K562 (cell line): ENCODE measurements around the gene ZNF219. TPM values are rescaled to one million over a fixed set of nuclear protein-coding genes. Genes with fewer than 3 reads are reported as not detected.

ENCODE experiments used
- BHLHE40 ChIP-seq: IDR thresholded peaks from 2 replicates; pipeline ENCODE4 v1.6.1; 2011; ENCODE audit warnings: low read length, improper control_type of control experiment
- BRD9 ChIP-seq: fragments of 450-650 bp; IDR thresholded peaks from 2 replicates; pipeline ENCODE4 v1.6.1; 2018; ENCODE audit warnings: low read depth; ENCODE audit not compliant: partially characterized antibody
- CBFA2T2 ChIP-seq: fragments of 450-650 bp; conservative IDR thresholded peaks from 2 replicates; pipeline ENCODE4 v1.6.1; 2017; ENCODE audit warnings: mild to moderate bottlenecking
- CBFA2T3 ChIP-seq: fragments of 450-650 bp; IDR thresholded peaks from 2 replicates; pipeline ENCODE4 v1.6.1; 2017
- CHD1 ChIP-seq: fragments of 200-600 bp; sonication (generic); IDR thresholded peaks from one replicate; pipeline ENCODE4 v1.6.1; 2012; ENCODE audit warnings: mild to moderate bottlenecking, moderate library complexity, low read length, inconsistent platforms
- GABPA ChIP-seq: fragments of 200-800 bp; sonication (Bioruptor generic); conservative IDR thresholded peaks from 2 replicates; pipeline ENCODE4 v1.6.1; 2016; ENCODE audit warnings: low read depth, missing genetic modification characterization, missing compliant biosample characterization
- HCFC1 ChIP-seq: IDR thresholded peaks from 2 replicates; pipeline ENCODE4 v1.6.1; 2012; ENCODE audit warnings: low read depth, low read length, improper control_type of control experiment
- HDAC2 ChIP-seq: fragments of 450-650 bp; IDR thresholded peaks from 2 replicates; pipeline ENCODE4 v1.6.1; 2016; ENCODE audit warnings: mild to moderate bottlenecking
- HNRNPK ChIP-seq: fragments of 200-400 bp; formaldehyde crosslinking; IDR thresholded peaks from one replicate; pipeline ENCODE4 v1.6.1; 2018; ENCODE audit warnings: mild to moderate bottlenecking, low read depth, low read length; ENCODE audit not compliant: poor library complexity, severe bottlenecking
- ILF3 ChIP-seq: fragments of 450-650 bp; IDR thresholded peaks from 2 replicates; pipeline ENCODE4 v1.6.1; 2018; ENCODE audit warnings: antibody characterized with exemption, mild to moderate bottlenecking, moderate library complexity, borderline replicate concordance
- JUNB ChIP-seq: fragments of 450-650 bp; formaldehyde crosslinking; conservative IDR thresholded peaks from 2 replicates; pipeline ENCODE4 v1.4.0; 2020; ENCODE audit warnings: mild to moderate bottlenecking
- KLF1 ChIP-seq: fragments of 450-650 bp; IDR thresholded peaks from 2 replicates; pipeline ENCODE4 v1.6.1; 2016; ENCODE audit warnings: missing genetic modification characterization, missing compliant biosample characterization
- KLF10 ChIP-seq: fragments of 250-450 bp; sonication (Bioruptor Pico); IDR thresholded peaks from 2 replicates; pipeline ENCODE4 v1.6.1; 2021; ENCODE audit warnings: matching md5 sums
- LARP7 ChIP-seq: fragments of 450-650 bp; IDR thresholded peaks from 2 replicates; pipeline ENCODE4 v1.6.1; 2016
- NFATC3 ChIP-seq: fragments of 450-650 bp; IDR thresholded peaks from 2 replicates; pipeline ENCODE4 v1.6.1; 2017; ENCODE audit warnings: mild to moderate bottlenecking
- RBFOX2 ChIP-seq: fragments of 200-400 bp; formaldehyde crosslinking; IDR thresholded peaks from 2 replicates; pipeline ENCODE4 v1.6.1; 2017; ENCODE audit warnings: low read depth, mild to moderate bottlenecking, low read length, moderate library complexity
- RBM14 ChIP-seq: fragments of 200-400 bp; formaldehyde crosslinking; IDR thresholded peaks from 2 replicates; pipeline ENCODE4 v1.6.1; 2018; ENCODE audit warnings: low read depth, mild to moderate bottlenecking, low read length, moderate library complexity, borderline replicate concordance; ENCODE audit not compliant: insufficient read depth
- TEAD2 ChIP-seq: fragments of 450-650 bp; IDR thresholded peaks from 2 replicates; pipeline ENCODE4 v1.6.1; 2016; ENCODE audit warnings: missing genetic modification characterization, control low read depth, missing compliant biosample characterization
- ZFP1 ChIP-seq: fragments of 450-650 bp; formaldehyde crosslinking; IDR thresholded peaks from 2 replicates; pipeline ENCODE4 v1.4.0; 2020; ENCODE audit warnings: mild to moderate bottlenecking, mixed read lengths
- ZFP30 ChIP-seq: fragments of 250-450 bp; sonication (Bioruptor Pico); IDR thresholded peaks from 2 replicates; pipeline ENCODE4 v1.8.0; 2022; ENCODE audit warnings: moderate library complexity, mild to moderate bottlenecking, inconsistent platforms, borderline replicate concordance
- ZNF146 ChIP-seq: IDR thresholded peaks from one replicate; pipeline ENCODE4 v1.6.1; 2018; ENCODE audit warnings: missing compliant biosample characterization; ENCODE audit not compliant: unreplicated experiment
- ZNF583 ChIP-seq: fragments of 250-450 bp; sonication (Bioruptor Pico); IDR thresholded peaks from 2 replicates; pipeline ENCODE4 v1.4.0; 2020
- polyA plus RNA-seq, 8 experiments: library from polyadenylated mRNA; depleted of rRNA in 4 of 8; stranded (reverse) in 5 of 8; unstranded in 3 of 8; fragments of >200 nt; fragmentation: Nextera tagmentation in 2 of 8; fragmentation: Illumina TruSeq in 1 of 8; extraction: Ambion mirVana in 2 of 8; extraction: Trizol in 1 of 8; gene quantifications; 2 replicates each; pipeline versions ENCODE4 v1.2.1 to v1.2.3, GENCODE V29; 2011 to 2014; ENCODE audit warnings: inconsistent platforms in 1 of 8, missing spikeins in 1 of 8
- total RNA-seq, 7 experiments: library from RNA; depleted of rRNA in 6 of 7; stranded (reverse); fragments of >200 nt in 6 of 7; fragmentation: Illumina TruSeq in 2 of 7; extraction: Trizol in 2 of 7; gene quantifications; 2 replicates each; pipeline versions ENCODE4 v1.2.1 to v1.2.3, GENCODE V29; 2011 to 2021; ENCODE audit warnings: low replicate concordance in 1 of 7
- TF ChIP-seq, protein P1 (sequence below): fragments of 450-650 bp; IDR thresholded peaks from 2 replicates; pipeline ENCODE4 v1.6.1; 2016; ENCODE audit warnings: antibody characterized with exemption
- TF ChIP-seq, protein P2 (sequence below), 2 experiments: fragments of 200-800 bp in 1 of 2; sonication (Bioruptor generic) in 1 of 2; sonication (generic) in 1 of 2; formaldehyde crosslinking in 1 of 2; IDR thresholded peaks in 1 of 2; conservative IDR thresholded peaks in 1 of 2; 2 replicates each; pipeline versions ENCODE4 v1.5.0 to v1.6.1; 2016 to 2020; ENCODE audit warnings: missing compliant biosample characterization in 1 of 2, missing genetic modification characterization in 1 of 2, missing genetic modification reagents in 1 of 2
- TF ChIP-seq, protein P3 (sequence below): sonication (generic); formaldehyde crosslinking; IDR thresholded peaks from 2 replicates; pipeline ENCODE4 v1.8.0; 2022; ENCODE audit warnings: mild to moderate bottlenecking, missing genetic modification reagents

The ZNF219 gene
- total and polyA plus RNA-seq, 9 of the 15 experiments (the other 6 are each of a cell fraction or from before 2014, with no cell fraction given), result 0.29 to 10.6 (median 2.8) TPM

DNA sequence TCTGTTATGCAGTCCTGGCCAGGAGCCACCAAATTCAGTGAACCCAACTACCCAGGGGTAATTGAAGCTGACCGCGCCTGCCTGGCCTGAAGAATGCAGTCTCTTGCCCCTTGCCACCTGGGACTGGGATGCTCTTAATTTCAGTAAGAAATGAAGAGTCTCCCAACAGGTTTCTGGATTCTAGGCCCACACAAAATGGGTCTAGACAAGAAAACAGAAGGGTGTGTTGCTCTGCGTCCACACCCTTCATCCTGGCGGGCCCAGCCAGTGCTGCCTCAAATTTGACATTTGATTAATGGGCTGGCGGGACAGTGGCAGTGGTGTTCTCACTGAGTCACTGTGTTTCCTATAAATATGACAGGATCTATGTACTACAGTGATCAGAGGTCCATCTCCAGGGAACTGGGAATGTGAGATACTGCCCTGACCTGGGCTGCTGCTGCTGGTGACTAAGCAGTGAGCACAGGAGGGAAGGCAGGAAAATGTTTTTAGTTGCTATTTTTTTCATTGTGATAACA, 8.9 kb upstream of the ZNF219 start (continued):
- TF ChIP-seq ILF3, result no peak
- peak; percentile 55 for TF ChIP-seq CBFA2T2
- TF ChIP-seq GABPA (tag), result no peak
- no peak for TF ChIP-seq LARP7
- no peak for TF ChIP-seq CHD1
- TF ChIP-seq KLF10 (CRISPR knock-in tag), result no peak
- no peak for TF ChIP-seq TEAD2 (tag)
- TF ChIP-seq ZNF583, result no peak
- TF ChIP-seq, protein P1, sequence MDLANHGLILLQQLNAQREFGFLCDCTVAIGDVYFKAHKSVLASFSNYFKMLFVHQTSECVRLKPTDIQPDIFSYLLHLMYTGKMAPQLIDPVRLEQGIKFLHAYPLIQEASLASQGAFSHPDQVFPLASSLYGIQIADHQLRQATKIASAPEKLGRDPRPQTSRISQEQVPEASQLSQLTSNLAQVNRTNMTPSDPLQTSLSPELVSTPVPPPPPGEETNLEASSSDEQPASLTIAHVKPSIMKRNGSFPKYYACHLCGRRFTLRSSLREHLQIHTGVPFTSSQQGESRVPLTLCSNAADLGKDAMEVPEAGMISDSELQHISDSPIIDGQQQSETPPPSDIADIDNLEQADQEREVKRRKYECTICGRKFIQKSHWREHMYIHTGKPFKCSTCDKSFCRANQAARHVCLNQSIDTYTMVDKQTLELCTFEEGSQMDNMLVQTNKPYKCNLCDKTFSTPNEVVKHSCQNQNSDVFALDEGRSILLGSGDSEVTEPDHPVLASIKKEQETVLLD, result no peak
- TF ChIP-seq HNRNPK, result no peak
- TF ChIP-seq NFATC3, result no peak
- no peak for TF ChIP-seq HCFC1
- no peak for TF ChIP-seq BRD9
- TF ChIP-seq, protein P2, sequence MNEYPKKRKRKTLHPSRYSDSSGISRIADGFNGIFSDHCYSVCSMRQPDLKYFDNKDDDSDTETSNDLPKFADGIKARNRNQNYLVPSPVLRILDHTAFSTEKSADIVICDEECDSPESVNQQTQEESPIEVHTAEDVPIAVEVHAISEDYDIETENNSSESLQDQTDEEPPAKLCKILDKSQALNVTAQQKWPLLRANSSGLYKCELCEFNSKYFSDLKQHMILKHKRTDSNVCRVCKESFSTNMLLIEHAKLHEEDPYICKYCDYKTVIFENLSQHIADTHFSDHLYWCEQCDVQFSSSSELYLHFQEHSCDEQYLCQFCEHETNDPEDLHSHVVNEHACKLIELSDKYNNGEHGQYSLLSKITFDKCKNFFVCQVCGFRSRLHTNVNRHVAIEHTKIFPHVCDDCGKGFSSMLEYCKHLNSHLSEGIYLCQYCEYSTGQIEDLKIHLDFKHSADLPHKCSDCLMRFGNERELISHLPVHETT (CRISPR knock-in tag; conservative IDR thresholded peaks at IDR 0.05 in 1 of 2, IDR thresholded peaks at IDR 0.05 in 1 of 2), result no peak
- no peak for TF ChIP-seq ZFP1 (CRISPR knock-in tag)
- no peak for TF ChIP-seq ZFP30 (CRISPR knock-in tag)
- no peak for TF ChIP-seq ZNF146 (CRISPR knock-in tag)
- TF ChIP-seq JUNB (CRISPR knock-in tag), result no peak
- TF ChIP-seq BHLHE40, result no peak
- no peak for TF ChIP-seq KLF1
- TF ChIP-seq RBM14, result no peak
- TF ChIP-seq, protein P3, sequence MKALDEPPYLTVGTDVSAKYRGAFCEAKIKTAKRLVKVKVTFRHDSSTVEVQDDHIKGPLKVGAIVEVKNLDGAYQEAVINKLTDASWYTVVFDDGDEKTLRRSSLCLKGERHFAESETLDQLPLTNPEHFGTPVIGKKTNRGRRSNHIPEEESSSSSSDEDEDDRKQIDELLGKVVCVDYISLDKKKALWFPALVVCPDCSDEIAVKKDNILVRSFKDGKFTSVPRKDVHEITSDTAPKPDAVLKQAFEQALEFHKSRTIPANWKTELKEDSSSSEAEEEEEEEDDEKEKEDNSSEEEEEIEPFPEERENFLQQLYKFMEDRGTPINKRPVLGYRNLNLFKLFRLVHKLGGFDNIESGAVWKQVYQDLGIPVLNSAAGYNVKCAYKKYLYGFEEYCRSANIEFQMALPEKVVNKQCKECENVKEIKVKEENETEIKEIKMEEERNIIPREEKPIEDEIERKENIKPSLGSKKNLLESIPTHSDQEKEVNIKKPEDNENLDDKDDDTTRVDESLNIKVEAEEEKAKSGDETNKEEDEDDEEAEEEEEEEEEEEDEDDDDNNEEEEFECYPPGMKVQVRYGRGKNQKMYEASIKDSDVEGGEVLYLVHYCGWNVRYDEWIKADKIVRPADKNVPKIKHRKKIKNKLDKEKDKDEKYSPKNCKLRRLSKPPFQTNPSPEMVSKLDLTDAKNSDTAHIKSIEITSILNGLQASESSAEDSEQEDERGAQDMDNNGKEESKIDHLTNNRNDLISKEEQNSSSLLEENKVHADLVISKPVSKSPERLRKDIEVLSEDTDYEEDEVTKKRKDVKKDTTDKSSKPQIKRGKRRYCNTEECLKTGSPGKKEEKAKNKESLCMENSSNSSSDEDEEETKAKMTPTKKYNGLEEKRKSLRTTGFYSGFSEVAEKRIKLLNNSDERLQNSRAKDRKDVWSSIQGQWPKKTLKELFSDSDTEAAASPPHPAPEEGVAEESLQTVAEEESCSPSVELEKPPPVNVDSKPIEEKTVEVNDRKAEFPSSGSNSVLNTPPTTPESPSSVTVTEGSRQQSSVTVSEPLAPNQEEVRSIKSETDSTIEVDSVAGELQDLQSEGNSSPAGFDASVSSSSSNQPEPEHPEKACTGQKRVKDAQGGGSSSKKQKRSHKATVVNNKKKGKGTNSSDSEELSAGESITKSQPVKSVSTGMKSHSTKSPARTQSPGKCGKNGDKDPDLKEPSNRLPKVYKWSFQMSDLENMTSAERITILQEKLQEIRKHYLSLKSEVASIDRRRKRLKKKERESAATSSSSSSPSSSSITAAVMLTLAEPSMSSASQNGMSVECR (CRISPR knock-in tag), result no peak
- 0 out of 2 replicates have a peak, but pooled peaks have one; percentile 29 for TF ChIP-seq HDAC2
- peak; percentile 11; the same call in 1 of the 2 replicates for TF ChIP-seq RBFOX2
- peak; percentile 82 for TF ChIP-seq CBFA2T3
